IMR-90 (cell line): ENCODE results near the gene PPP1R37. TPM values are rescaled to one million over a fixed set of nuclear protein-coding genes. Genes with fewer than 3 reads are reported as not detected.
"Not testable (repeated sequence)": the region's sequence is repeated elsewhere in the genome, so short reads cannot be mapped to it uniquely, and the experiment has no call there.

Experiments
- ATAC-seq: fragments of 200-7000 bp; cut with Tn5 transposase; 2 replicates; pipeline ENCODE4 v1.9.1; 2020; ENCODE audit warnings: low read depth, mild to moderate bottlenecking, moderate library complexity
- BruUV-seq: library from RNA; stranded (reverse); fragments of 400-500 nt; replicated peaks from 2 replicates; lab custom pipeline; 2021; lab: Mats Ljungman, UMichigan
- CTCF ChIA-PET: fragments of 300-600 bp; formaldehyde crosslinking; extraction: SDS; loops from one replicate; lab custom pipeline; 2021; ENCODE audit warnings: antibody characterized with exemption; lab: Yijun Ruan, JAX
- POLR2A ChIA-PET: fragments of 300-600 bp; sonication (Branson Sonifier 250); formaldehyde crosslinking; loops from one replicate; lab custom pipeline; 2022; ENCODE audit warnings: antibody characterized with exemption; ENCODE audit not compliant: unreplicated experiment; lab: Charles Lee
- DNase-seq: peaks from one replicate; pipeline ENCODE4 v3.0.0; 2013
- H2AFZ ChIP-seq: replicated peaks from 2 replicates; pipeline ENCODE3; 2013; ENCODE audit warnings: low read length, mild to moderate bottlenecking; ENCODE audit not compliant: poor library complexity
- H2AK5ac ChIP-seq: 2 replicates; pipeline ENCODE4 v1.6.1; 2013; ENCODE audit warnings: low read depth, low read length, inconsistent platforms
- H2AK9ac ChIP-seq: replicated peaks from 2 replicates; pipeline ENCODE3; 2013; ENCODE audit warnings: mild to moderate bottlenecking, low read depth, low read length, moderate library complexity; ENCODE audit not compliant: poor library complexity
- H2BK120ac ChIP-seq: 2 replicates; pipeline ENCODE4 v1.6.1; 2013; ENCODE audit warnings: low read depth, low read length, inconsistent platforms
- H2BK15ac ChIP-seq: 3 replicates; pipeline ENCODE4 v1.6.1; 2013; ENCODE audit warnings: low read depth, low read length, inconsistent platforms
- H2BK20ac ChIP-seq: 2 replicates; pipeline ENCODE4 v1.6.1; 2013; ENCODE audit warnings: low read depth, mild to moderate bottlenecking, inconsistent platforms, low read length, moderate library complexity
- H2BK5ac ChIP-seq: 2 replicates; pipeline ENCODE4 v1.6.1; 2013; ENCODE audit warnings: mild to moderate bottlenecking, low read depth, low read length, inconsistent platforms; ENCODE audit not compliant: poor library complexity, severe bottlenecking
- H3K14ac ChIP-seq: replicated peaks from 2 replicates; pipeline ENCODE4 v1.6.1; 2013; ENCODE audit warnings: low read depth, low read length, inconsistent platforms
- H3K18ac ChIP-seq: 2 replicates; pipeline ENCODE4 v1.6.1; 2013; ENCODE audit warnings: low read depth, low read length, control low read depth
- H3K23ac ChIP-seq: 2 replicates; pipeline ENCODE4 v1.6.1; 2013; ENCODE audit warnings: low read depth, low read length, inconsistent platforms
- H3K27ac ChIP-seq: 2 replicates; pipeline ENCODE4 v1.5.1; 2013; ENCODE audit warnings: mild to moderate bottlenecking, control low read depth, low read length; ENCODE audit not compliant: insufficient read depth
- H3K27me3 ChIP-seq: 2 replicates; pipeline ENCODE4 v1.6.1; 2013; ENCODE audit warnings: low read length; ENCODE audit not compliant: control insufficient read depth, insufficient read depth
- H3K36me3 ChIP-seq: 2 replicates; pipeline ENCODE4 v1.6.1; 2013; ENCODE audit warnings: low read length, mixed read lengths; ENCODE audit not compliant: control insufficient read depth, insufficient read depth
- H3K4ac ChIP-seq: 2 replicates; pipeline ENCODE4 v1.6.1; 2013; ENCODE audit warnings: low read depth, low read length, inconsistent platforms
- H3K4me1 ChIP-seq: 2 replicates; pipeline ENCODE4 v1.6.1; 2013; ENCODE audit warnings: low read length, mixed read lengths; ENCODE audit not compliant: control insufficient read depth, insufficient read depth
- H3K4me2 ChIP-seq: 2 replicates; pipeline ENCODE4 v1.6.1; 2013; ENCODE audit warnings: low read depth, mild to moderate bottlenecking, control low read depth, low read length, moderate library complexity
- H3K4me3 ChIP-seq: 2 replicates; pipeline ENCODE4 v1.5.1; 2013; ENCODE audit warnings: low read depth, mild to moderate bottlenecking, control low read depth, low read length, moderate library complexity; ENCODE audit not compliant: insufficient read depth
- H3K56ac ChIP-seq: 2 replicates; pipeline ENCODE4 v1.6.1; 2013; ENCODE audit warnings: low read length, inconsistent platforms; ENCODE audit not compliant: insufficient read depth; ENCODE audit errors: extremely low read depth
- H3K79me1 ChIP-seq, 2 experiments: 2 replicates each; pipeline ENCODE4 v1.6.1; 2013; ENCODE audit warnings: low read length in 2 of 2, inconsistent platforms in 1 of 2, low read depth in 1 of 2
- H3K9ac ChIP-seq: 2 replicates; pipeline ENCODE4 v1.6.1; 2013; ENCODE audit warnings: low read depth, low read length, control low read depth
- H3K9me1 ChIP-seq: 2 replicates; pipeline ENCODE4 v1.6.1; 2013; ENCODE audit warnings: low read length, inconsistent platforms; ENCODE audit not compliant: insufficient read depth
- H3K9me3 ChIP-seq: 2 replicates; pipeline ENCODE4 v1.6.1; 2013; ENCODE audit warnings: low read length; ENCODE audit not compliant: control insufficient read depth, insufficient read depth
- H4K20me1 ChIP-seq: 2 replicates; pipeline ENCODE4 v1.6.1; 2013; ENCODE audit warnings: low read length, inconsistent platforms; ENCODE audit not compliant: insufficient read depth
- H4K5ac ChIP-seq: 2 replicates; pipeline ENCODE4 v1.6.1; 2013; ENCODE audit warnings: mild to moderate bottlenecking, low read depth, low read length, control low read depth
- H4K8ac ChIP-seq, 2 experiments: 2 replicates each; pipeline ENCODE4 v1.6.1; 2013; ENCODE audit warnings: low read depth in 2 of 2, low read length in 2 of 2, control low read depth in 1 of 2, inconsistent platforms in 1 of 2
- H4K91ac ChIP-seq: 2 replicates; pipeline ENCODE4 v1.6.1; 2013; ENCODE audit warnings: low read depth, low read length, inconsistent platforms; ENCODE audit not compliant: insufficient read depth
- BHLHE40 ChIP-seq: fragments of 150-350 bp; IDR thresholded peaks from 2 replicates; pipeline ENCODE4 v1.6.1; 2016; ENCODE audit warnings: mild to moderate bottlenecking, low read depth, low read length
- WGBS, 2 experiments: methylation state at CpG; one replicate each; pipeline versions ENCODE4 v1.1.5 to v1.1.7; 2013; ENCODE audit warnings: missing lambda C conversion rate in 2 of 2; ENCODE audit not compliant: insufficient read length in 1 of 2; ENCODE audit errors: extremely low coverage in 2 of 2; 5-methylcytosine and 5-hydroxymethylcytosine counted together
- dilution Hi-C: fragments of 300-500 bp; cut with HindIII; formaldehyde crosslinking; loops from one replicate; pipeline ENCODE4 v1.14.3; 2018; ENCODE audit warnings: low sequenced_read_pairs; ENCODE audit not compliant: unreplicated experiment
- in situ Hi-C: fragments of 300-500 bp; cut with MboI; formaldehyde crosslinking; loops from 3 replicates; pipeline ENCODE4 v1.14.3; 2019; ENCODE audit warnings: low sequenced_read_pairs, inconsistent platforms, mixed read lengths
- intact Hi-C: fragments of 100-400 bp; cut with micrococcal nuclease; formaldehyde crosslinking; loops from 2 replicates; pipeline ENCODE4 v1.10.0; 2022
- polyA plus RNA-seq, 3 experiments: library from polyadenylated mRNA; depleted of rRNA; stranded (reverse); fragments of >200 nt; gene quantifications; 2 replicates each; pipeline ENCODE4 v1.2.3, GENCODE V29; 2012; ENCODE audit warnings: low replicate concordance in 1 of 3
- total RNA-seq: library from RNA; depleted of rRNA; stranded (reverse); fragments of >200 nt; gene quantifications from 2 replicates; pipeline ENCODE4 v1.2.3, GENCODE V29; 2012

Gene PPP1R37
- total and polyA plus RNA-seq, 2 of the 4 experiments (the other 2 are of a cell fraction): 13.1 to 18.5 TPM

- POLR2A ChIA-PET: no interaction called here
- Histone ChIP-seq H3K9me3 (no peaks in the 10 kb centered on the region), H3K18ac (no peak overlapping the region), H2BK15ac (no peak overlapping the region), H4K91ac (no peak overlapping the region), H4K8ac (no peak overlapping the region), H4K20me1 (peaks cover 97% of the 10 kb centered on the region), H3K23ac (no peak overlapping the region), H2AK9ac (peak overlapping the region; percentile 40), H2AFZ (peak overlapping the region; percentile 27), H2BK120ac (no peak overlapping the region), H3K9me1 (peaks cover 31% of the 10 kb centered on the region), H2BK20ac (no peak overlapping the region), H3K14ac (no peak overlapping the region), H4K5ac (no peak overlapping the region), H3K56ac (no peak overlapping the region), H3K36me3 (peaks cover 5% of the 10 kb centered on the region; the same call in 1 of the 2 replicates), H3K4me2 (no peak overlapping the region), H3K27ac (no peak overlapping the region), H3K4me3 (no peak overlapping the region), H3K27me3 (no peaks in the 10 kb centered on the region), H2AK5ac (no peak overlapping the region), H3K79me1 (peaks cover 33 to 97% of the 10 kb centered on the region in 2 experiments), H3K4ac (no peak overlapping the region), H2BK5ac (no peak overlapping the region), H3K9ac (no peak overlapping the region), H3K4me1 (peaks cover 21% of the 10 kb centered on the region)
- intact Hi-C loops: no loop called here
- 83% methylated on average over 12 of the region's 16 CpGs; no CpG with 5 or more reads in 1 of the 2 experiments for WGBS, 2 experiments
- DNase-seq (no peak), ATAC-seq (no peak)
- dilution Hi-C loops: no loop called here
- in situ Hi-C loops: no loop called here
- no TSS peak for BruUV-seq
- TF ChIP-seq BHLHE40: no peak
- CTCF ChIA-PET: no interaction called here
Observed at GRCh38 chr19:45104658-45105349, 11.8 kb downstream of the PPP1R37 start.

DNA sequence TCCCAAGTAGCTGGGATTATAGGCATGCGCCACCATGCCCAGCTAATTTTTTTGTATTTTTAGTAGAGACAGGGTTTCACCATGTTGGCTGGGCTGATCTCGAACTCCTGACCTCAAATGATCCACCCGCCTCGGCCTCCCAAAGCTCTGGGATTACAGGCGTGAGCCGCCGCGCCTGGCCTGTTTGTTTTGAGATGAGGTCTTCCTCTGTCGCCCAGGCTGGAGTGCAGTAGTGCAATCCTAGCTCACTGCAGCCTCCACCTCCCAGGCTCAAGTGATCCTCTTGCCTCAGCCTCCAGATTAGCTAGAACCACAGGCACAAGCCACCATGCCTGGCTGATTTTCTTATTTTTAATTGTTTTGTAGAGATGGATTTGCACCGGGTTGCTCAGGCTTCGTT, 13.4 kb downstream of the PPP1R37 start:
- CTCF ChIA-PET: interaction anchor here (0.6 kb wide), 1 partner anchor 407 kb away, joined by 4 read pairs; no protein-coding TSS in a partner anchor
- WGBS, 2 experiments: 84% methylated on average over 6 of the region's 11 CpGs; no CpG with 5 or more reads in 1 of the 2 experiments
- DNase-seq, ATAC-seq, H3K9ac ChIP-seq, H3K18ac ChIP-seq, H2BK120ac ChIP-seq, in situ Hi-C loops, H2AK5ac ChIP-seq, H3K4me2 ChIP-seq, H3K27ac ChIP-seq, H2BK20ac ChIP-seq, dilution Hi-C loops, H4K8ac ChIP-seq, intact Hi-C loops, H2BK5ac ChIP-seq, H3K36me3 ChIP-seq, H2AFZ ChIP-seq, H3K4me3 ChIP-seq, BruUV-seq, H3K27me3 ChIP-seq, H4K91ac ChIP-seq, H4K5ac ChIP-seq, H2BK15ac ChIP-seq, H3K14ac ChIP-seq, H2AK9ac ChIP-seq, H3K4ac ChIP-seq, H3K23ac ChIP-seq, H3K56ac ChIP-seq, H3K9me3 ChIP-seq, POLR2A ChIA-PET: not testable (repeated sequence)
- H3K9me1 ChIP-seq: peaks cover 23% of the 10 kb centered on the region
- peaks cover 97% of the 10 kb centered on the region for H4K20me1 ChIP-seq
- peaks cover 11% of the 10 kb centered on the region for H3K4me1 ChIP-seq
- peaks cover 30 to 97% of the 10 kb centered on the region in 2 experiments for H3K79me1 ChIP-seq
